HUDEP-2 (cell line): ENCODE data around the gene TCAP.

Experiments used
- DNase-seq, 76 experiments: peaks; one replicate each; lab custom pipeline; 2025; ENCODE audit not compliant: unreplicated experiment in 76 of 76; lab: John Stamatoyannopoulos, UW

Gene TCAP

GRCh38 chr17:39665642-39666224, 584 bp downstream of the TCAP start:
- peak in 16 of 76 experiments; percentile 11 to 42 (median 30) for DNase-seq

- DNase-seq, result no peak
These were observed 1.1 kb downstream of the TCAP start for GRCh38 chr17:39666231-39666600.

GRCh38 chr17:39666601-39667261, 1.6 kb downstream of the TCAP start:
- DNase-seq, result peak in 14 of 76 experiments; percentile 22 to 54 (median 42)

- DNase-seq, result peak in 74 of 76 experiments; percentile 32 to 97 (median 88)
These were observed 2.3 kb downstream of the TCAP start for GRCh38 chr17:39667262-39667944.

GRCh38 chr17:39667945-39668924, 3.1 kb downstream of the TCAP start, which contains the start of gene PNMT:
PNMT (plus strand) TSS chr17:39668453; CDS start chr17:39668476, 23 bp downstream.
- peak in 62 of 76 experiments; percentile 35 to 91 (median 72) for DNase-seq

- peak in 2 of 76 experiments; percentile 23 to 50 for DNase-seq
These were observed 5.0 kb downstream of the TCAP start for GRCh38 chr17:39669897-39670735.

- DNase-seq, result peak in 1 of 76 experiments; percentile 19
These were observed 5.6 kb downstream of the TCAP start for GRCh38 chr17:39670746-39671145.

GRCh38 chr17:39671651-39672521, 6.7 kb downstream of the TCAP start:
- DNase-seq, result peak in 34 of 76 experiments; percentile 15 to 67 (median 46)

- no peak for DNase-seq
These were observed 7.6 kb downstream of the TCAP start for GRCh38 chr17:39672522-39673334.

- no peak for DNase-seq
These were observed 8.4 kb downstream of the TCAP start for GRCh38 chr17:39673335-39674081.

GRCh38 chr17:39674179-39674578, 9.0 kb downstream of the TCAP start:
- DNase-seq, result no peak

- DNase-seq, result peak in 49 of 76 experiments; percentile 16 to 78 (median 50)
These were observed 9.7 kb downstream of the TCAP start for GRCh38 chr17:39674702-39675389.

GRCh38 chr17:39675390-39676082, 10.4 kb downstream of the TCAP start:
- peak in 2 of 76 experiments; percentile 49 to 52 for DNase-seq

- peak in 64 of 76 experiments; percentile 24 to 84 (median 62) for DNase-seq
These were observed 11.2 kb downstream of the TCAP start for GRCh38 chr17:39676198-39676819.

- DNase-seq, result no peak
These were observed 11.9 kb downstream of the TCAP start for GRCh38 chr17:39677072-39677471.
